CD14-positive monocyte (primary cell): ENCODE data around the gene IGFALS. TPM values are rescaled to one million over a fixed set of nuclear protein-coding genes. Genes with fewer than 3 reads are reported as not detected.
A peak's percentile ranks its signal among the peaks of the same experiment; 100 is the strongest.

Experiments
- DNase-seq, 3 donors: peaks; one replicate each; pipeline ENCODE4 v3.0.0-alpha.2; 2011 to 2022
- H2AFZ ChIP-seq: 2 replicates; pipeline ENCODE4 v1.6.0; 2012; ENCODE audit warnings: mild to moderate bottlenecking, low read depth, low read length, inconsistent platforms; ENCODE audit not compliant: insufficient read depth, poor library complexity, severe bottlenecking
- H3K27ac ChIP-seq, 2 donors: 1 replicate in 1 of 2; 2 replicates in 1 of 2; pipeline ENCODE4 v1.5.1; 2012 to 2013; ENCODE audit warnings: low read length in 2 of 2, control low read depth in 1 of 2, inconsistent platforms in 1 of 2, low read depth in 1 of 2, mild to moderate bottlenecking in 1 of 2
- H3K27me3 ChIP-seq, 2 donors: one replicate each; pipeline versions ENCODE4 v1.6.0 to v1.6.1; 2011 to 2013; ENCODE audit warnings: low read length in 2 of 2; ENCODE audit not compliant: control insufficient read depth in 2 of 2, insufficient read depth in 2 of 2
- H3K36me3 ChIP-seq, 2 donors: replicated peaks in 1 of 2; 1 replicate in 1 of 2; 2 replicates in 1 of 2; pipeline versions ENCODE4 v1.5.1 to v1.6.1; 2012 to 2013; ENCODE audit warnings: low read length in 2 of 2, control low read depth in 1 of 2, inconsistent platforms in 1 of 2, mild to moderate bottlenecking in 1 of 2; ENCODE audit not compliant: insufficient read depth in 2 of 2, control insufficient read depth in 1 of 2
- H3K4me1 ChIP-seq, 2 donors: 1 replicate in 1 of 2; 2 replicates in 1 of 2; pipeline versions ENCODE4 v1.5.1 to v1.6.1; 2012 to 2013; ENCODE audit warnings: low read length in 2 of 2, control low read depth in 1 of 2, inconsistent platforms in 1 of 2, mild to moderate bottlenecking in 1 of 2, moderate library complexity in 1 of 2; ENCODE audit not compliant: insufficient read depth in 2 of 2, control insufficient read depth in 1 of 2
- H3K4me2 ChIP-seq: replicated peaks from 2 replicates; pipeline ENCODE3; 2012; ENCODE audit warnings: low read length, moderate library complexity, mild to moderate bottlenecking; ENCODE audit not compliant: poor library complexity, severe bottlenecking; ENCODE audit errors: extremely low read depth
- H3K4me3 ChIP-seq, 3 experiments: fragments of 200-600 bp in 1 of 3; sonication (generic) in 1 of 3; replicated peaks in 1 of 3; 1 replicate in 2 of 3; 2 replicates in 1 of 3; pipeline ENCODE4 v1.5.1; 2011 to 2013; ENCODE audit warnings: low read length in 3 of 3, mild to moderate bottlenecking in 3 of 3, control low read depth in 2 of 3, low read depth in 2 of 3, inconsistent platforms in 1 of 3, moderate library complexity in 1 of 3
- H3K79me2 ChIP-seq: 2 replicates; pipeline ENCODE4 v1.6.0; 2012; ENCODE audit warnings: mild to moderate bottlenecking, control low read depth, inconsistent platforms, low read length, moderate library complexity; ENCODE audit not compliant: insufficient read depth
- H3K9ac ChIP-seq: 2 replicates; pipeline ENCODE4 v1.6.0; 2017; ENCODE audit warnings: low read length, mild to moderate bottlenecking; ENCODE audit not compliant: insufficient read depth, poor library complexity, severe bottlenecking
- H3K9me3 ChIP-seq, 2 donors: replicated peaks in 1 of 2; 1 replicate in 1 of 2; 2 replicates in 1 of 2; pipeline versions ENCODE4 v1.5.1 to v1.6.1; 2012 to 2013; ENCODE audit warnings: low read length in 2 of 2, control low read depth in 1 of 2; ENCODE audit not compliant: control insufficient read depth in 1 of 2, insufficient read depth in 1 of 2
- H4K20me1 ChIP-seq: 2 replicates; pipeline ENCODE4 v1.6.0; 2012; ENCODE audit warnings: mild to moderate bottlenecking, low read length, control low read depth, moderate library complexity; ENCODE audit not compliant: insufficient read depth
- H3K27ac Mint-ChIP-seq, 7 donors: one replicate each; pipeline ENCODE4 v1.8.0; 2020; ENCODE audit warnings: mild to moderate bottlenecking in 7 of 7, mixed read lengths in 7 of 7, moderate library complexity in 6 of 7, inconsistent platforms in 2 of 7
- H3K27me3 Mint-ChIP-seq, 3 donors: one replicate each; pipeline ENCODE4 v1.8.0; 2021 to 2022; ENCODE audit warnings: low read depth in 3 of 3, mild to moderate bottlenecking in 3 of 3, mixed read lengths in 3 of 3, moderate library complexity in 3 of 3, inconsistent platforms in 1 of 3
- H3K36me3 Mint-ChIP-seq, 2 donors: one replicate each; pipeline ENCODE4 v1.8.0; 2020; ENCODE audit warnings: mixed read lengths in 2 of 2, inconsistent platforms in 1 of 2, mild to moderate bottlenecking in 1 of 2
- H3K4me1 Mint-ChIP-seq: one replicate; pipeline ENCODE4 v1.8.0; 2020; ENCODE audit warnings: mild to moderate bottlenecking, mixed read lengths
- H3K4me3 Mint-ChIP-seq, 2 donors: one replicate each; pipeline ENCODE4 v1.8.0; 2020; ENCODE audit warnings: mild to moderate bottlenecking in 2 of 2, mixed read lengths in 2 of 2, moderate library complexity in 1 of 2
- H3K9me3 Mint-ChIP-seq, 7 donors: one replicate each; pipeline ENCODE4 v1.8.0; 2020 to 2022; ENCODE audit warnings: mixed read lengths in 7 of 7, mild to moderate bottlenecking in 6 of 7, moderate library complexity in 6 of 7, inconsistent platforms in 2 of 7
- CTCF ChIP-seq: fragments of 200-600 bp; IDR thresholded peaks from one replicate; pipeline ENCODE4 v1.8.0; 2022; ENCODE audit warnings: antibody characterized with exemption, mild to moderate bottlenecking
- WGBS: methylation state at CpG from one replicate; pipeline ENCODE4 v1.1.5; 2013; ENCODE audit warnings: missing lambda C conversion rate; ENCODE audit not compliant: insufficient coverage; 5-methylcytosine and 5-hydroxymethylcytosine counted together
- intact Hi-C, 2 donors: fragments of 100-400 bp; cut with micrococcal nuclease; formaldehyde crosslinking; loops; one replicate each; pipeline versions ENCODE4 v1.15.0 to v1.15.1; 2023
- polyA plus RNA-seq, 3 donors: library from polyadenylated mRNA; depleted of rRNA in 1 of 3; unstranded in 2 of 3; stranded (reverse) in 1 of 3; fragments of 300-500 nt in 2 of 3; fragments of >200 nt in 1 of 3; fragmentation: Illumina TruSeq in 2 of 3; gene quantifications; 1 replicate in 2 of 3; 2 replicates in 1 of 3; pipeline ENCODE4 v1.2.3, GENCODE V29; 2012 to 2021

Gene IGFALS
- polyA plus RNA-seq, 3 donors = 0.07 TPM; not detected in 2

- peak overlapping the region; percentile 100 for H3K4me2 ChIP-seq
- peaks cover 0 to 1% (median 0%) of the 10 kb centered on the region in 3 donors for H3K27me3 Mint-ChIP-seq
- no peaks in the 10 kb centered on the region for H3K9me3 ChIP-seq
- H3K4me3 ChIP-seq = peak overlapping the region in 1 of 3 experiments; percentile 99
- intact Hi-C loops = loop anchor here (5.0 to 10.0 kb wide), 4 partner anchors 65 to 347 kb away; partner anchors contain the start of genes CLCN7 (in 1 of the 2), MAPK8IP3 (in 1 of the 2) and UQCC4 (in 1 of the 2)
- peaks cover 45 to 46% of the 10 kb centered on the region in 2 donors for H3K36me3 ChIP-seq
- WGBS = 92% methylated on average over 17 of the region's 27 CpGs
- no peak overlapping the region for H3K9ac ChIP-seq
- H2AFZ ChIP-seq = no peak overlapping the region
- peaks cover 33% of the 10 kb centered on the region for H3K79me2 ChIP-seq
- H4K20me1 ChIP-seq = peaks cover 58% of the 10 kb centered on the region
- no peak for DNase-seq
- peaks cover 27 to 39% of the 10 kb centered on the region in 2 donors for H3K4me1 ChIP-seq
- peaks cover 0 to 2% (median 0%) of the 10 kb centered on the region in 7 donors for H3K9me3 Mint-ChIP-seq
- H3K36me3 Mint-ChIP-seq = peaks cover 29 to 45% of the 10 kb centered on the region in 2 donors
- peak overlapping the region in 2 of 7 donors; percentile 9 to 41 for H3K27ac Mint-ChIP-seq
- no peak for TF ChIP-seq CTCF
- peak overlapping the region in 1 of 2 donors; percentile 41 for H3K4me3 Mint-ChIP-seq
- no peaks in the 10 kb centered on the region for H3K27me3 ChIP-seq
- peaks cover 24% of the 10 kb centered on the region for H3K4me1 Mint-ChIP-seq
- H3K27ac ChIP-seq = no peak overlapping the region
Observed at GRCh38 chr16:1769402-1770300, 23.9 kb downstream of the IGFALS start.

GRCh38 chr16:1768767-1769401 lies 24.6 kb downstream of the IGFALS start:
- Histone ChIP-seq H3K4me3 (no peak overlapping the region), H3K36me3 (peaks cover 53% of the 10 kb centered on the region in 2 donors), H3K4me2 (no peak overlapping the region), H3K9me3 (no peaks in the 10 kb centered on the region), H4K20me1 (peaks cover 50% of the 10 kb centered on the region), H3K27ac (no peak overlapping the region), H3K4me1 (peaks cover 20 to 32% of the 10 kb centered on the region in 2 donors), H3K79me2 (peaks cover 26% of the 10 kb centered on the region), H3K27me3 (no peaks in the 10 kb centered on the region), H3K9ac (no peak overlapping the region), H2AFZ (no peak overlapping the region)
- Mint-ChIP-seq H3K9me3 (peaks cover 0 to 2% (median 0%) of the 10 kb centered on the region in 7 donors), H3K27me3 (peaks cover 0 to 1% (median 0%) of the 10 kb centered on the region in 3 donors), H3K4me1 (peaks cover 19% of the 10 kb centered on the region), H3K36me3 (peaks cover 29 to 50% of the 10 kb centered on the region in 2 donors), H3K27ac (no peak overlapping the region), H3K4me3 (no peak overlapping the region)
- no peak for DNase-seq
- TF ChIP-seq CTCF = no peak
- WGBS = 87% methylated on average over 11 of the region's 26 CpGs
- intact Hi-C loops = no loop called here
